ENCODE results near the gene TIMM21. TPM values are rescaled to one million over a fixed set of nuclear protein-coding genes. Genes with fewer than 3 reads are reported as not detected.
A peak's percentile ranks its signal among the peaks of the same experiment; 100 is the strongest.

Gene TIMM21
- total and polyA plus RNA-seq, 2 of the 13 experiments (the other 11 are each of a cell fraction or from before 2014, with no cell fraction given): 29.6 to 62.3 TPM

GRCh38 chr18:74147779-74148542 lies at the start of gene TIMM21, which contains the start of gene FBXO15 (continued):
- no peak for TF ChIP-seq ZNF24 (IDR thresholded peaks at IDR 0.05)
- peak; percentile 48; the same call in 1 of the 2 replicates for TF ChIP-seq RXRB (CRISPR knock-in tag; IDR thresholded peaks at IDR 0.05; ENCODE audit: borderline replicate concordance)
- TF ChIP-seq DRAP1 (CRISPR knock-in tag; IDR thresholded peaks at IDR 0.05): peak; percentile 55
- 0 out of 2 replicates have a peak, but pooled peaks have one; percentile 31 for TF ChIP-seq ZKSCAN5 (CRISPR knock-in tag; IDR thresholded peaks at IDR 0.05)
- TF ChIP-seq RARG (CRISPR knock-in tag; IDR thresholded peaks at IDR 0.05; ENCODE audit: low read depth): 0 out of 2 replicates have a peak, but pooled peaks have one; percentile 79
- TF ChIP-seq THAP9 (CRISPR knock-in tag; IDR thresholded peaks at IDR 0.05; ENCODE audit: borderline replicate concordance): peak; percentile 71; the same call in 1 of the 2 replicates
- peak; percentile 77 for TF ChIP-seq ZFY (CRISPR knock-in tag; IDR thresholded peaks at IDR 0.05)
- no peak for TF ChIP-seq CEBPZ (IDR thresholded peaks at IDR 0.05; ENCODE audit: low read length)
- TF ChIP-seq ZNF780A (CRISPR knock-in tag; IDR thresholded peaks at IDR 0.05): no peak
- peak; percentile 84 for TF ChIP-seq REPIN1 (CRISPR knock-in tag; IDR thresholded peaks at IDR 0.05; ENCODE audit: borderline replicate concordance, low read depth)
- peak; percentile 87 for TF ChIP-seq RFXAP (CRISPR knock-in tag; IDR thresholded peaks at IDR 0.05; ENCODE audit: borderline replicate concordance)
- peak; percentile 13 for TF ChIP-seq NFYB (CRISPR knock-in tag; IDR thresholded peaks at IDR 0.05)
- 0 out of 2 replicates have a peak, but pooled peaks have one; percentile 49 for TF ChIP-seq CREB3 (CRISPR knock-in tag; IDR thresholded peaks at IDR 0.05)
- peak; percentile 25; the same call in 1 of the 2 replicates for TF ChIP-seq MAZ (IDR thresholded peaks at IDR 0.05; ENCODE audit: borderline replicate concordance, low read depth, low read length)
- TF ChIP-seq MAZ (CRISPR knock-in tag; IDR thresholded peaks at IDR 0.05; ENCODE audit: low read depth): peak; percentile 93
- no peak for TF ChIP-seq GRHL1 (CRISPR knock-in tag; conservative IDR thresholded peaks at IDR 0.05)
- peak; percentile 51; the same call in 1 of the 2 replicates for TF ChIP-seq ZIK1 (CRISPR knock-in tag; IDR thresholded peaks at IDR 0.05; ENCODE audit: borderline replicate concordance, low read depth)
- 0 out of 2 replicates have a peak, but pooled peaks have one; percentile 18 for TF ChIP-seq CC2D1A (CRISPR knock-in tag; IDR thresholded peaks at IDR 0.05)
- peak; percentile 64 to 72; a peak in 3 of 4 replicates for TF ChIP-seq POLR2A (IDR thresholded peaks at IDR 0.05; ENCODE audit: insufficient read depth in 1 of 2, low read depth in 2 of 2, low read length in 2 of 2)

All from HepG2 (cell line).